Neural cell (in vitro differentiated cells): ENCODE data around the gene FIBCD1. TPM values are rescaled to one million over a fixed set of nuclear protein-coding genes. Genes with fewer than 3 reads are reported as not detected.

Source experiments
- H2AFZ ChIP-seq: fragments of 200-600, 300-800 bp; sonication (generic), shearing (Covaris generic); 2 replicates; pipeline ENCODE4 v1.6.0; 2014; ENCODE audit warnings: low read depth, mild to moderate bottlenecking, antibody characterized with exemption, low read length, moderate library complexity
- H3F3A ChIP-seq: fragments of 200-600 bp; shearing (Covaris generic); 2 replicates; pipeline ENCODE4 v1.6.1; 2016; ENCODE audit warnings: mild to moderate bottlenecking, moderate library complexity, mixed read lengths, antibody characterized with exemption, low read length; ENCODE audit not compliant: insufficient read depth, poor library complexity, severe bottlenecking
- H3K27ac ChIP-seq: fragments of 200-600, 300-800 bp; sonication (generic), shearing (Covaris generic); 2 replicates; pipeline ENCODE4 v1.5.1; 2014; ENCODE audit warnings: mild to moderate bottlenecking, low read length, moderate library complexity
- H3K27me3 ChIP-seq: fragments of 300-800, 200-600 bp; sonication (generic), shearing (Covaris generic); 2 replicates; pipeline ENCODE4 v1.6.0; 2014; ENCODE audit warnings: mild to moderate bottlenecking, low read depth, low read length, moderate library complexity; ENCODE audit not compliant: insufficient read depth
- H3K36me3 ChIP-seq: fragments of 300-800, 200-600 bp; sonication (generic), shearing (Covaris generic); 2 replicates; pipeline ENCODE4 v1.5.1; 2014; ENCODE audit warnings: mild to moderate bottlenecking, antibody characterized with exemption, low read length, moderate library complexity; ENCODE audit not compliant: insufficient read depth
- H3K4me2 ChIP-seq: fragments of 300-800, 200-600 bp; sonication (generic), shearing (Covaris generic); 2 replicates; pipeline ENCODE4 v1.6.0; 2014; ENCODE audit warnings: mild to moderate bottlenecking, low read length
- H3K4me3 ChIP-seq: fragments of 300-800, 200-600 bp; sonication (generic), shearing (Covaris generic); 2 replicates; pipeline ENCODE4 v1.5.1; 2014; ENCODE audit warnings: mild to moderate bottlenecking, low read length, moderate library complexity
- H3K79me2 ChIP-seq: fragments of 200-600 bp; shearing (Covaris generic); replicated peaks from 2 replicates; pipeline ENCODE4 v1.6.0; 2014; ENCODE audit warnings: mild to moderate bottlenecking, low read length, moderate library complexity; ENCODE audit not compliant: insufficient read depth
- H3K9ac ChIP-seq: fragments of 300-800, 200-600 bp; sonication (generic), shearing (Covaris generic); 2 replicates; pipeline ENCODE4 v1.6.1; 2016; ENCODE audit warnings: mild to moderate bottlenecking, low read length, mixed read lengths
- H3K9me2 ChIP-seq: fragments of 200-600 bp; shearing (Covaris generic); 2 replicates; pipeline ENCODE4 v1.6.1; 2016; ENCODE audit warnings: mild to moderate bottlenecking, low read length, mixed read lengths; ENCODE audit not compliant: insufficient read depth
- H3K9me3 ChIP-seq: fragments of 200-600, 300-800 bp; sonication (generic), shearing (Covaris generic); 2 replicates; pipeline ENCODE4 v1.6.1; 2016; ENCODE audit warnings: mild to moderate bottlenecking, mixed run types, low read length, moderate library complexity, mixed read lengths
- H4K20me1 ChIP-seq: fragments of 200-600 bp; shearing (Covaris generic); 2 replicates; pipeline ENCODE4 v1.6.1; 2016; ENCODE audit warnings: mild to moderate bottlenecking, mixed run types; ENCODE audit not compliant: insufficient read depth
- EP300 ChIP-seq: fragments of 450-650 bp; conservative IDR thresholded peaks from 2 replicates; pipeline ENCODE4 v1.6.1; 2014; ENCODE audit warnings: antibody characterized with exemption, mild to moderate bottlenecking, moderate library complexity; ENCODE audit not compliant: poor library complexity, severe bottlenecking
- EZH2 ChIP-seq: fragments of 200-600, 300-800 bp; shearing (Covaris generic), sonication (generic); IDR thresholded peaks from 2 replicates; pipeline ENCODE4 v1.6.1; 2014; ENCODE audit warnings: antibody characterized with exemption, low read length, borderline replicate concordance, mild to moderate bottlenecking; ENCODE audit not compliant: insufficient read depth, poor library complexity, severe bottlenecking
- MXI1 ChIP-seq: fragments of 450-650 bp; conservative IDR thresholded peaks from 2 replicates; pipeline ENCODE4 v1.6.1; 2014; ENCODE audit warnings: antibody characterized with exemption, mild to moderate bottlenecking; ENCODE audit not compliant: poor library complexity, severe bottlenecking
- POLR2AphosphoS5 ChIP-seq: IDR thresholded peaks from 2 replicates; pipeline ENCODE4 v1.6.1; 2012
- RAD21 ChIP-seq: fragments of 450-650 bp; conservative IDR thresholded peaks from 2 replicates; pipeline ENCODE4 v1.6.1; 2014; ENCODE audit warnings: antibody characterized with exemption, mild to moderate bottlenecking, moderate library complexity
- SMC3 ChIP-seq: fragments of 450-650 bp; conservative IDR thresholded peaks from 2 replicates; pipeline ENCODE4 v1.6.1; 2014; ENCODE audit warnings: antibody characterized with exemption, mild to moderate bottlenecking, moderate library complexity; ENCODE audit not compliant: poor library complexity
- TAF1 ChIP-seq: IDR thresholded peaks from 2 replicates; pipeline ENCODE4 v1.6.1; 2012; ENCODE audit warnings: low read depth
- polyA plus RNA-seq: library from polyadenylated mRNA; depleted of rRNA; stranded (reverse); fragments of >200 nt; gene quantifications from 2 replicates; pipeline ENCODE4 v1.2.3, GENCODE V29; 2014
- TF ChIP-seq, protein P1 (sequence below): fragments of 450-650 bp; IDR thresholded peaks from 2 replicates; pipeline ENCODE4 v1.5.1; 2014; ENCODE audit warnings: antibody characterized with exemption, mild to moderate bottlenecking, moderate library complexity; ENCODE audit not compliant: poor library complexity, severe bottlenecking
- TF ChIP-seq, protein P2 (sequence below): IDR thresholded peaks from 2 replicates; pipeline ENCODE4 v1.6.1; 2012; ENCODE audit warnings: borderline replicate concordance

The FIBCD1 gene
- polyA plus RNA-seq, 1 donor from 2014 or later, result 2.7 TPM

GRCh38 chr9:130854835-130855234 lies 84.2 kb downstream of the FIBCD1 start:
- H2AFZ ChIP-seq, result no peak overlapping the region
- TF ChIP-seq SMC3 (no peak), TAF1 (no peak), MXI1 (no peak), POLR2AphosphoS5 (no peak), EP300 (no peak), EZH2 (no peak), RAD21 (no peak)
- TF ChIP-seq, protein P1, sequence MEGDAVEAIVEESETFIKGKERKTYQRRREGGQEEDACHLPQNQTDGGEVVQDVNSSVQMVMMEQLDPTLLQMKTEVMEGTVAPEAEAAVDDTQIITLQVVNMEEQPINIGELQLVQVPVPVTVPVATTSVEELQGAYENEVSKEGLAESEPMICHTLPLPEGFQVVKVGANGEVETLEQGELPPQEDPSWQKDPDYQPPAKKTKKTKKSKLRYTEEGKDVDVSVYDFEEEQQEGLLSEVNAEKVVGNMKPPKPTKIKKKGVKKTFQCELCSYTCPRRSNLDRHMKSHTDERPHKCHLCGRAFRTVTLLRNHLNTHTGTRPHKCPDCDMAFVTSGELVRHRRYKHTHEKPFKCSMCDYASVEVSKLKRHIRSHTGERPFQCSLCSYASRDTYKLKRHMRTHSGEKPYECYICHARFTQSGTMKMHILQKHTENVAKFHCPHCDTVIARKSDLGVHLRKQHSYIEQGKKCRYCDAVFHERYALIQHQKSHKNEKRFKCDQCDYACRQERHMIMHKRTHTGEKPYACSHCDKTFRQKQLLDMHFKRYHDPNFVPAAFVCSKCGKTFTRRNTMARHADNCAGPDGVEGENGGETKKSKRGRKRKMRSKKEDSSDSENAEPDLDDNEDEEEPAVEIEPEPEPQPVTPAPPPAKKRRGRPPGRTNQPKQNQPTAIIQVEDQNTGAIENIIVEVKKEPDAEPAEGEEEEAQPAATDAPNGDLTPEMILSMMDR, result no peak
- TF ChIP-seq, protein P2, sequence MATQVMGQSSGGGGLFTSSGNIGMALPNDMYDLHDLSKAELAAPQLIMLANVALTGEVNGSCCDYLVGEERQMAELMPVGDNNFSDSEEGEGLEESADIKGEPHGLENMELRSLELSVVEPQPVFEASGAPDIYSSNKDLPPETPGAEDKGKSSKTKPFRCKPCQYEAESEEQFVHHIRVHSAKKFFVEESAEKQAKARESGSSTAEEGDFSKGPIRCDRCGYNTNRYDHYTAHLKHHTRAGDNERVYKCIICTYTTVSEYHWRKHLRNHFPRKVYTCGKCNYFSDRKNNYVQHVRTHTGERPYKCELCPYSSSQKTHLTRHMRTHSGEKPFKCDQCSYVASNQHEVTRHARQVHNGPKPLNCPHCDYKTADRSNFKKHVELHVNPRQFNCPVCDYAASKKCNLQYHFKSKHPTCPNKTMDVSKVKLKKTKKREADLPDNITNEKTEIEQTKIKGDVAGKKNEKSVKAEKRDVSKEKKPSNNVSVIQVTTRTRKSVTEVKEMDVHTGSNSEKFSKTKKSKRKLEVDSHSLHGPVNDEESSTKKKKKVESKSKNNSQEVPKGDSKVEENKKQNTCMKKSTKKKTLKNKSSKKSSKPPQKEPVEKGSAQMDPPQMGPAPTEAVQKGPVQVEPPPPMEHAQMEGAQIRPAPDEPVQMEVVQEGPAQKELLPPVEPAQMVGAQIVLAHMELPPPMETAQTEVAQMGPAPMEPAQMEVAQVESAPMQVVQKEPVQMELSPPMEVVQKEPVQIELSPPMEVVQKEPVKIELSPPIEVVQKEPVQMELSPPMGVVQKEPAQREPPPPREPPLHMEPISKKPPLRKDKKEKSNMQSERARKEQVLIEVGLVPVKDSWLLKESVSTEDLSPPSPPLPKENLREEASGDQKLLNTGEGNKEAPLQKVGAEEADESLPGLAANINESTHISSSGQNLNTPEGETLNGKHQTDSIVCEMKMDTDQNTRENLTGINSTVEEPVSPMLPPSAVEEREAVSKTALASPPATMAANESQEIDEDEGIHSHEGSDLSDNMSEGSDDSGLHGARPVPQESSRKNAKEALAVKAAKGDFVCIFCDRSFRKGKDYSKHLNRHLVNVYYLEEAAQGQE, result no peak
- no peaks in the 10 kb centered on the region for H3K9me3 ChIP-seq
- H3K79me2 ChIP-seq, result peaks cover 34% of the 10 kb centered on the region
- peaks cover 9% of the 10 kb centered on the region for H4K20me1 ChIP-seq
- no peak overlapping the region for H3K4me3 ChIP-seq
- no peak overlapping the region for H3K27ac ChIP-seq
- no peaks in the 10 kb centered on the region for H3K9me2 ChIP-seq
- no peak overlapping the region for H3K4me2 ChIP-seq
- H3K9ac ChIP-seq, result no peak overlapping the region
- H3K36me3 ChIP-seq, result peaks cover 4% of the 10 kb centered on the region
- no peaks in the 10 kb centered on the region for H3F3A ChIP-seq
- no peaks in the 10 kb centered on the region for H3K27me3 ChIP-seq

DNA sequence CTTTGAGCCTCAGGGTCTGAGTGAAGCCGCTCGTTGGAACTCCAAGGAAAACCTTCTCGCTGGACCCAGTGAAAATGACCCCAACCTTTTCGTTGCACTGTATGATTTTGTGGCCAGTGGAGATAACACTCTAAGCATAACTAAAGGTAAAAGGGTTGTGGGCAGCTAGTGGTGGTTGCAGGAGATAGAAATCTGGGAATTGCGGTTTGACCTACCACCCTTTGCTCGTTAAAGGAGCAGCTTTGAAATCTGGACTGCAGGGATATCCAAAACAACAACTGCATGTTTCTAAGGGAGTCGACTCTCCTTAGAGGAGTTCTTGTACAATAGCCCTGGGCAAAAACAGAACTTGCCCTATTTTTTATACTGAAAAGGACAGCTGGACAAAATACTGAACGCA lies 85.0 kb downstream of the FIBCD1 start:
- Histone ChIP-seq H3K9ac (no peak overlapping the region), H3K79me2 (peaks cover 41% of the 10 kb centered on the region), H3K9me3 (no peaks in the 10 kb centered on the region), H4K20me1 (peaks cover 9% of the 10 kb centered on the region), H3K27ac (no peak overlapping the region), H3K36me3 (peaks cover 4% of the 10 kb centered on the region), H3K9me2 (no peaks in the 10 kb centered on the region), H3F3A (no peaks in the 10 kb centered on the region), H2AFZ (no peak overlapping the region), H3K4me2 (no peak overlapping the region), H3K4me3 (no peak overlapping the region), H3K27me3 (no peaks in the 10 kb centered on the region)
- TF ChIP-seq, protein P1, result no peak
- TF ChIP-seq MXI1, result no peak
- TF ChIP-seq RAD21, result no peak
- no peak for TF ChIP-seq TAF1
- TF ChIP-seq POLR2AphosphoS5, result no peak
- TF ChIP-seq EZH2, result no peak
- TF ChIP-seq EP300, result no peak
- TF ChIP-seq, protein P2, result no peak
- TF ChIP-seq SMC3, result no peak
